Stimulated activated CD4-positive, alpha-beta T cell treated with anti-CD3 and anti-CD28 coated beads, Interleukin-1b, Interleukin-23, amount 100 ng/mL, for 24 hours (primary cell): ENCODE measurements around the gene RASL10B.

Experiments used
- DNase-seq, 4 experiments: peaks; one replicate each; pipeline ENCODE4 v3.0.0-alpha.2; 2020; ENCODE audit warnings: low read depth in 4 of 4, low spot score in 1 of 4

RASL10B gene

DNA sequence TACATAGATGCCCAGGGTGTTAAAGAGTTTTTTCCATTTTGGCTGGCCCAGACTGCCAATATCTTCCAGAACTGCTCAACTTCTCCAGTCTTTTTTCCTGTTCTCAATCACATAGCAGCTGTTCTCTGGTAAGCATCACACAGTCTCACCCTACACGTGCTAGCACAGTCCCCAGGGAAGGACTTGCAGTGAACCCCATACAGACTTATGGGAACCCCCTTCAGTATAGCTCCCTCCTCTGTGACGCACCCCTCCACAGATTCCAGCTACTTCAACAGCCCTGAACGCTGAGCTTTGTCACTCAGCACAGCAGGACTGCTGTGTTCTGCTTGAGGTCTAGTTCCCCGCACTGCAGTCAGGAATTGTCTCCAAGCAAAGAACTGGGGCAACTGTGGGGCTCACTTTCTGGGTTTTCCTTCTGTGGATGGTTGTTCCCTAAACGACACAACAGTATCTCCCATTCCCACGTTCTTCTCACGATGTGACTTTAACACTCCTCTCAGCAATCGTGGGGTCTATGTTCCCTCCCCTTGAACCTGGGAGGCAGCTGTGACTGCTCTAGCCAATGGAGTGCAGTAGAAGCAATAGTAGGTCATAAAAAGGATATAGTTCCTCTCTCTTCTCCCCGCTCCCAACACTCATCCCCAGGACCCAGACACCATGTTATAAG lies 60.4 kb downstream of the RASL10B start:
- DNase-seq, result no peak
